Uterus (tissue), 2 donors: ENCODE data around the gene RASA2.

Experiments
- POLR2A ChIP-seq, 2 donors: fragments of 450-650 bp; IDR thresholded peaks; one replicate each; pipeline ENCODE4 v1.6.1; 2016; ENCODE audit warnings: antibody characterized with exemption in 2 of 2, mild to moderate bottlenecking in 1 of 2, moderate library complexity in 1 of 2
- TF ChIP-seq, protein P1 (sequence below), 4 experiments: fragments of 200-600 bp in 2 of 4; fragments of 450-650 bp in 2 of 4; sonication (generic) in 2 of 4; IDR thresholded peaks; one replicate each; pipeline ENCODE4 v1.5.1; 2016 to 2019; ENCODE audit warnings: antibody characterized with exemption in 4 of 4, mild to moderate bottlenecking in 2 of 4, moderate library complexity in 1 of 4

DNA sequence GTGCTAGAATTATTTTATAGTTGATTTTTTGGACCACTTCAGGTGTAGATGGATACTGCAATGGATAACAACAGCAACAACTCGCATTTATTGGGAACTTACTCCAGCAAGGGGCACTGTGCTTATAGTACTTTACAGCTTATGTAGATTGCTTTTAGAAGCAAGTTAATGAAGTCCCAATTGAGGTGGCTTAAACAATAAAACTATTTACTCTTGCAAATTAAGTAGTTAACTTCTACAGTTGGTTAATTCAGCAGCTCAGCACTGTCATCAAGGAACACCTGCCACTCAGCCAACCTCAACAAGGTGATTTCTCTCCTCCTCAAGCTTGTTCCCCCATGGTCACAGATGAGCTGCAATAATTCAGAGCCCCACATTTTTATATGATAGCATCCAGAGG is 124.1 kb downstream of the RASA2 start:
- TF ChIP-seq POLR2A (IDR thresholded peaks at IDR 0.05), result no peak
- TF ChIP-seq, protein P1, sequence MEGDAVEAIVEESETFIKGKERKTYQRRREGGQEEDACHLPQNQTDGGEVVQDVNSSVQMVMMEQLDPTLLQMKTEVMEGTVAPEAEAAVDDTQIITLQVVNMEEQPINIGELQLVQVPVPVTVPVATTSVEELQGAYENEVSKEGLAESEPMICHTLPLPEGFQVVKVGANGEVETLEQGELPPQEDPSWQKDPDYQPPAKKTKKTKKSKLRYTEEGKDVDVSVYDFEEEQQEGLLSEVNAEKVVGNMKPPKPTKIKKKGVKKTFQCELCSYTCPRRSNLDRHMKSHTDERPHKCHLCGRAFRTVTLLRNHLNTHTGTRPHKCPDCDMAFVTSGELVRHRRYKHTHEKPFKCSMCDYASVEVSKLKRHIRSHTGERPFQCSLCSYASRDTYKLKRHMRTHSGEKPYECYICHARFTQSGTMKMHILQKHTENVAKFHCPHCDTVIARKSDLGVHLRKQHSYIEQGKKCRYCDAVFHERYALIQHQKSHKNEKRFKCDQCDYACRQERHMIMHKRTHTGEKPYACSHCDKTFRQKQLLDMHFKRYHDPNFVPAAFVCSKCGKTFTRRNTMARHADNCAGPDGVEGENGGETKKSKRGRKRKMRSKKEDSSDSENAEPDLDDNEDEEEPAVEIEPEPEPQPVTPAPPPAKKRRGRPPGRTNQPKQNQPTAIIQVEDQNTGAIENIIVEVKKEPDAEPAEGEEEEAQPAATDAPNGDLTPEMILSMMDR (IDR thresholded peaks at IDR 0.05), result no peak
